GM23248 (cell line): ENCODE measurements around the gene MRPL40.

ENCODE experiments used
- EZH2 ChIP-seq: fragments of 200-600 bp; sonication (generic); IDR thresholded peaks from 2 replicates; pipeline ENCODE4 v1.6.1; 2018; ENCODE audit warnings: antibody characterized with exemption, mild to moderate bottlenecking; ENCODE audit not compliant: insufficient read depth, poor library complexity, severe bottlenecking
- EZH2phosphoT487 ChIP-seq: fragments of 200-600 bp; sonication (generic); IDR thresholded peaks from 2 replicates; pipeline ENCODE4 v1.6.1; 2018; ENCODE audit warnings: antibody characterized with exemption, moderate library complexity, mild to moderate bottlenecking, low read depth; ENCODE audit not compliant: insufficient read depth

- TF ChIP-seq EZH2phosphoT487 (no peak), EZH2 (no peak)
Measured at GRCh38 chr22:19397734-19398104, 34.6 kb upstream of the MRPL40 start.
